ENCODE results near the gene JADE2. TPM values are rescaled to one million over a fixed set of nuclear protein-coding genes. Genes with fewer than 3 reads are reported as not detected.

The JADE2 gene
- total and polyA plus RNA-seq, 2 of the 8 experiments (the other 6 are each of a cell fraction or from before 2014, with no cell fraction given) = 19.2 to 55.8 TPM

- no peak for TF ChIP-seq USF2 (IDR thresholded peaks at IDR 0.05; ENCODE audit: low read length)
- TF ChIP-seq CTCF (IDR thresholded peaks at IDR 0.05; ENCODE audit: control extremely low read depth in 1 of 3, insufficient read depth in 1 of 3, low read depth in 1 of 3, low read length in 3 of 3) = peak in 2 of 3 experiments; percentile 34 to 39; a peak in 2 of 4 replicates
- TF ChIP-seq MAX (IDR thresholded peaks at IDR 0.05) = peak; percentile 62
- TF ChIP-seq SP4 (IDR thresholded peaks at IDR 0.05; ENCODE audit: low read length) = no peak
- TF ChIP-seq SIX5 (IDR thresholded peaks at IDR 0.05; ENCODE audit: low read depth, low read length) = no peak
- no peak for TF ChIP-seq SAP30 (IDR thresholded peaks at IDR 0.05; ENCODE audit: insufficient read depth, insufficient replicate concordance, low read length)
- no peak for TF ChIP-seq SUZ12 (IDR thresholded peaks at IDR 0.05; ENCODE audit: low read length)
- TF ChIP-seq MAFK (IDR thresholded peaks at IDR 0.05; ENCODE audit: low read depth, low read length) = no peak
- no peak for TF ChIP-seq YY1 (IDR thresholded peaks at IDR 0.05; ENCODE audit: low read depth, low read length)
- peak; percentile 14; the same call in 1 of the 2 replicates for TF ChIP-seq PHF8 (conservative IDR thresholded peaks at IDR 0.05; ENCODE audit: low read depth, low read length)
- TF ChIP-seq EZH2 (IDR thresholded peaks at IDR 0.05; ENCODE audit: low read depth, low read length, severe bottlenecking) = no peak
- TF ChIP-seq CREB1 (IDR thresholded peaks at IDR 0.05) = no peak
- no peak for TF ChIP-seq EGR1 (IDR thresholded peaks at IDR 0.05; ENCODE audit: borderline replicate concordance, low read depth, low read length)
- TF ChIP-seq CHD2 (IDR thresholded peaks at IDR 0.05; ENCODE audit: low read length) = 0 out of 2 replicates have a peak, but pooled peaks have one; percentile 18
- no peak for TF ChIP-seq BACH1 (IDR thresholded peaks at IDR 0.05; ENCODE audit: low read length)
- TF ChIP-seq TBP (IDR thresholded peaks at IDR 0.05; ENCODE audit: low read depth, low read length) = no peak; the same call in 1 of the 2 replicates
These were observed 1.1 kb downstream of the JADE2 start (continued) for GRCh38 chr5:134526483-134527155.

Measured in H1 (cell line).